ENCODE data around the gene RHOF. TPM values are rescaled to one million over a fixed set of nuclear protein-coding genes. Genes with fewer than 3 reads are reported as not detected.

Gene RHOF, protein sequence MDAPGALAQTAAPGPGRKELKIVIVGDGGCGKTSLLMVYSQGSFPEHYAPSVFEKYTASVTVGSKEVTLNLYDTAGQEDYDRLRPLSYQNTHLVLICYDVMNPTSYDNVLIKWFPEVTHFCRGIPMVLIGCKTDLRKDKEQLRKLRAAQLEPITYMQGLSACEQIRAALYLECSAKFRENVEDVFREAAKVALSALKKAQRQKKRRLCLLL
- 20.9 TPM for total RNA-seq
- long read RNA-seq, transcript RHOF-201 (5 exons, 3,009 nt), result major isoform, 32 of 61 reads
- long read RNA-seq, transcript RHOF-203 (4 exons, 1,485 nt), result minor isoform, 5 of 61 reads
- long read RNA-seq, partial matches to known transcripts, result 4 of 61 reads
- long read RNA-seq, other reads (novel, unspliced or antisense), result 16 of 61 reads

DNA sequence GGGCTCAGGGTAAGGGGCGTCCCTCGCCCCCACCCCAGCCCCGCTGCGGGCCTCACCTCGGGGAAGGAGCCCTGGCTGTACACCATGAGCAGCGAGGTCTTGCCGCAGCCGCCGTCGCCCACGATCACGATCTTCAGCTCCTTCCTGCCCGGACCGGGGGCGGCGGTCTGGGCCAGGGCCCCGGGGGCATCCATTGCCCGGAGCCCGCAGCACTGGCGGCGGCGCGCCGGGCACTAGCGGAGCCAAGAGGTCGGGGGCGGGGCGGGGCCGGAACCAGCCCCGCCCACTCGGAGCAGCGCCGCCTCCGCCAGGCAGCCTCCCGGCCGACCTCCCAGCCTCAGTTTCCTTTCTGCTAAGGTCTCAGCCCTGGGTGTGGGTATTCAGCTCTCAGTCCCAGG, at the start of gene RHOF:
RHOF (minus strand) TSS at position 249 of the 398 bp plus-strand sequence; CDS start at position 194, 55 bp downstream.
- no peak for DNase-seq (ENCODE audit: low spot score)
- intact Hi-C loops (cut with DNase I), result loop anchor here (10.0 kb wide), 1 partner anchor 231 kb away; the partner anchor contains the start of gene BCL7A

DNA sequence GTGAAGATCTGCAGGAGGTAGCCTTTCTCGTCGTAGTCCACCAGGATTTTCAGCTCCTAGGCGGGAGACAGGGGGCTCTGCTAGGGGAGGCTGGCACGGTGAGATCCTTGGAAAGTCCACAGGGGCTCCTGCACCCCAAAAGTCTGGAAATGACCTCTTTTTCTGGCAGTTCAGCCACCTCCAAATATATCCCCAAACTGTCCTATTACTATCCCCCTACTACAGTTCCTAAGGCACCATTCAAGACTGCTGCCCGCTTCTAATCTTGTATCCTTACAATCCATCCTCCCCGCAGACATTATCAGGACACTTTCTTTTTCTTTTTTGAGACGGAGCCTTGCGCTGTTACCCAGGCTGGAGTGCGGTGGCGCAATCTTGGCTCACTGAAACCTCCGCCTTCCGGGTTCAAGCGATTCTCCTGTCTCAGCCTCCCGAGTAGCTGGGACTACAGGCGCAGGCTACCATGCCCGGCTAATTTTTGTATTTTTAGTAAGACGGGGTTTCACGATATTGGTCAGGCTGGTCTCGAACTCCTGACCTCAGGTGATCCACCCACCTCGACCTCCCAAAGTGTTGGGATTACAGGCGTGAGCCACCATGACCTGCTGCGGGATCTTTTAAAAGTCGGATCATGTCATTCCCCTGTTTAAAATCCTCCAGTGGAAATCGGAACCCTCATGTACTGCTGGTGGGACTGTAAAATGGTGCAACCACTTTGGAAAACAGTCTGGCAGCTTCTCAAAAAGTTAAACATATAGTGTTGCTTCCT, 46.7 kb upstream of the RHOF start:
- no peak for DNase-seq (ENCODE audit: low spot score)
- intact Hi-C loops (cut with DNase I), result loop anchor here (2.0 kb wide), 1 partner anchor 49 kb away; the partner anchor contains the start of gene PSMD9

DNA sequence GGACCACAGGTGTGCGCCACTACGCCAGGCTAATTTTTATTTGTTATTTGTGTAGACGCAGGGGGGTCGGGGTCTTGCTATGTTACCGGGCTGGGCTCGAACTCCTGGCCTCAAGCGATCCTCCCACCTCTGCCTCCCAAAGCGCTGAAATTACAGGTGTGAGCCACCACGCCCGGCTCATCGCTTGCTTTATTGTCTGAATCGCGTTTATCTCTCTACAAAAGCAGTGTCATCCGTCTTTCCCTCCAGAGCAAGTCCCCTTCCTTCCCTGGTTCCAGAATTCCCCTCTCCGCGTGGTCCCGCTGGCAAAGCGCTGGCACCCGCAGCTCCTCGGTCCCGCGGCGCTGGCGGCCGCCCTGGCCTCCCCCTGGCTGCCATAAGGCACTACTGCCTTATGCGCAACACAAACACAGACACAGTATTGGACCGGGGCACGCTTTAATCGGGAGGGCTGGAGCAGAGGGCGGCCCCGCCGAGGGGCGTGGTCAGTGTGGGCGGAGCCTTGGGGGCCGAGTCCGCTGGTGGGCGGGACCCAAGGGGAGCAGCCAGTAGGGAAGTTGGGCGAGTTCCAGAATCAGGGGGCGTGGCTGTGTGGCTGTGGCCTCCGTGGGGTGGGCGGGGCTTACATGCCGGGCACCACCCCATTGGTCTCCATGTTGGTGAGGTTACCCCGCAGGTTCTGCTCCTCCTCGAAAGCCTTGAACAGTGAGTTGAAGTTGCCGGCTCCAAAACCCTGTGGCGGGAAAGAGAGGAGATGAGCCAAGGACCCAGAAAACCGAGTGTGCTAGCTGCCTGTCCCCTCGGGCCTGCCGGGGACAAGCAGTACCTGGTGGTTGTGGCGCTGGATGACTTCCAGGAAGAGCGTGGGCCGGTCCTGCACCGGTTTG, 45.9 kb upstream of the RHOF start:
- intact Hi-C loops (cut with DNase I), result loop anchor here (2.0 kb wide), 1 partner anchor 49 kb away; the partner anchor contains the start of gene PSMD9
- DNase-seq (ENCODE audit: low spot score), result peak; percentile 100

DNA sequence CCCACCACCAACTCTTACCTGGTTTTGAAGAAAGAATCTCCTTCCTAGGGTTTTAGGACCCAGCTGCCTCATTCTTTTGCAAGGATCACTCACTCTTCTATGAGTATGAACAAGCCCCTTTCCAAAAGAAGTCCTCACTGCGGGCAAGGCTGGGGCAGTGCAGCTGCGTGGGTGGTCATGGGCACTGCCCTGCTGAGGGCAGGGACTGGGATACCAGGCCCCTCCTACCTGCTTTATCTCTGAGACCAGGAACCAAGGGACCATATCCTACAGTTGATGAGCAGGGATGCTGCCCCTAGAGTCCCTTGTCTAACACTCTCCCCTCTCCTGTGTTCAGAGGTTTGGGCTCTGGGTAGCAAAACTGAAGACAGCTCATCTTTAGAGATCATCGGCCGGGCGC, 44.6 kb upstream of the RHOF start:
- no peak for DNase-seq (ENCODE audit: low spot score)
- intact Hi-C loops (cut with DNase I), result loop anchor here (2.0 kb wide), 1 partner anchor 51 kb away; the partner anchor contains the start of gene PSMD9

DNA sequence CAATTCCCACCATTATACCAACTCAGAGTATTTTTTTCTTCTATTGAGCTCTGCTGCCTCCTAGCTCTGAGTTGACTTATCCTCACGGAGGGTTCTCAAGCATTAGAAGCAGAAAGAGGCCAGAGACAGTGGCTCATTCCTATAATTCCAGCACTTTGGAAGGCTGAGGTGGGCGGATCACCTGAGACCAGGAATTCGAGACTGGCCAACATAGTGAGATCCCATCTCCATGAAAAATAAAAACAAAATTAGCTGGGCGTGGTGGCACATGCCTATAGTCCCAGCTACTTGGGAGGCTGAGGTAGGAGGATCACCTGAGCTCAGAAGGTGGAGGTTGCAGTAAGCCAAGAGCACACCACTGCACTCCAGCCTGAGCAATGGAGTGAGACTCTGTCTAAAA, 44.2 kb upstream of the RHOF start:
- no peak for DNase-seq (ENCODE audit: low spot score)
- intact Hi-C loops (cut with DNase I), result loop anchor here (2.0 kb wide), 1 partner anchor 51 kb away; the partner anchor contains the start of gene PSMD9

DNA sequence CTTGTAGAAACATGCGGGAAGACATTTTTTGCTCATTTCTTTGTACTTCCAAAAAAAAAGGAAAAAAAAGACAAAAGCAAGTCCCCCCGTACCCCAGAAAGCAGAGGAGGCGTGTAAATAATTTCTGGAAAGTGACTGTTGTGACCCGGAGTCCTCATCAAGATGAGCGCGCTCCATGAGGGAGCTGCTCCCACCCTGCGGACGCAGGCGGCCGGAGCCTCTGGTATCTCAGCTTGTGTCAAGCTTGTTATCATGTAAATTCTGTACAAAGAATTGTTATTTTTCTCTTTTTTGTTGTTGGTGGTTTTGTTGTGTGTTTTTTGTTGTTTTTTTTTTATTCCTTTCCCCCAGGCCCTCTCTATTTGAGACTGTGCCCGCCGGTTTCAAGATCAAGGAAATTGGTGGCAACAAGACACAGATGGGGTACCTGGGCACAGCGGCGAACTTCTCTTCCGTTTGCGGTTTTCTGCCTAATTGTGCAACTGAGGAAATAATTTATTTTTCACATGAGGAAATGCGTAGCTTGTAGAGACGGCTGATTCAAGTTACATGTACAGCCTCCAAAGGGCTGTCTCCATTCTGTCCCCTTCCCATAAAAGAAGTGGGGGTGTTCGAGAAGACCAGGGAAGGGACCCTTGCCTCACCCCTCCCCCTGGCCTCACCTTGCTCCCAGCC, 38.2 kb upstream of the RHOF start:
- intact Hi-C loops (cut with DNase I), result no loop called here
- no peak for DNase-seq (ENCODE audit: low spot score)

DNA sequence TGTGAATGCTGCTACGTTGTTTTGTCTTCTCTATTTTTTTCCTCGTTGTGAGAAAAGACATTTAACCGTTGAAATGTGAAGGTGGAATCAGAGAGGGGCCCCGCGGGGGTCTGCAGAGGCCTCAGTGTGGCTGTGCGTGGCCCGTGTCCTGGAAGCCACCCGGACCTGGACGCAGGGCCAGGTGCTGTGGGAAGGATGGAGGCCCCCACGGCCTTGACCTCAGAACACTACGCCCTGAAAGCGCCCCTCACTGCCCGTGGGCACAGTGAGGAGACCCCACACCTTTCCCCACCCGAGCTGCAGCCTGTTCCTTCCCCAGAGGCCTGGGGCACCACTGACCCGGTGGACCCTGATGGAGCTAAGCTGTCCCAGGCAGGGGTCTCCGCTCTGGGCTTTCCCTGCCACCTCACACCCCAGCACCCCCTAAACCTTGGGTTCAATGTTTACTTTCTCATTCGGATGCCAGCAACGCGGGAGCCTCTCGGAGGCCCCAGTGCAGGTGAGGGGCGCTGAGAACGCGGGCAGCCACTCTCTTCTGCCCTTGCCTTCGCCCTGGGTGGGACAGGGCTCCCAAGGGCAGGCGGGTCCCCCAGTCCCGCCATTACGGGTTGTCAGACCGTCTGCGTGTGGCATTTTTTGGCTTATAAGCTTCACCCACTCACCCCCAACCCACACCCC, 37.2 kb upstream of the RHOF start:
- intact Hi-C loops (cut with DNase I), result no loop called here
- no peak for DNase-seq (ENCODE audit: low spot score)

DNA sequence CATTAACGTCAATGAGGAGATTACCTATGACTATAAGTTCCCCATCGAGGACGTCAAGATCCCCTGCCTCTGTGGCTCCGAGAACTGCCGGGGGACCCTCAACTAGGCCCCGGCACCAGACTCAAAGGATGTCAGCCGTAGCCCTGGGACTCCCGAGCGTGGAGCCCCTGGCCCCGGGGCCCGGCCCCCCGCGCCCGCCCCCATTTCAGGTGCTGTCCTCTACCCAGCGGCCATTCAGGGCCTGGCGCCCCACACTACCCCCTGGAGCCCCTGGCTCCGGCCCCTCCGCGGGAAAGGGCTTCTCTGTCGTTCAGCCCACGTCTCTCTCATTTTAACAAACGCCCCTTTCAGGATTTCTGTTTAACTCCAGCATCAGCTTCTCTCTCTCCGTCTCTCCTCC, 36.6 kb upstream of the RHOF start:
- no peak for DNase-seq (ENCODE audit: low spot score)
- intact Hi-C loops (cut with DNase I), result no loop called here

DNA sequence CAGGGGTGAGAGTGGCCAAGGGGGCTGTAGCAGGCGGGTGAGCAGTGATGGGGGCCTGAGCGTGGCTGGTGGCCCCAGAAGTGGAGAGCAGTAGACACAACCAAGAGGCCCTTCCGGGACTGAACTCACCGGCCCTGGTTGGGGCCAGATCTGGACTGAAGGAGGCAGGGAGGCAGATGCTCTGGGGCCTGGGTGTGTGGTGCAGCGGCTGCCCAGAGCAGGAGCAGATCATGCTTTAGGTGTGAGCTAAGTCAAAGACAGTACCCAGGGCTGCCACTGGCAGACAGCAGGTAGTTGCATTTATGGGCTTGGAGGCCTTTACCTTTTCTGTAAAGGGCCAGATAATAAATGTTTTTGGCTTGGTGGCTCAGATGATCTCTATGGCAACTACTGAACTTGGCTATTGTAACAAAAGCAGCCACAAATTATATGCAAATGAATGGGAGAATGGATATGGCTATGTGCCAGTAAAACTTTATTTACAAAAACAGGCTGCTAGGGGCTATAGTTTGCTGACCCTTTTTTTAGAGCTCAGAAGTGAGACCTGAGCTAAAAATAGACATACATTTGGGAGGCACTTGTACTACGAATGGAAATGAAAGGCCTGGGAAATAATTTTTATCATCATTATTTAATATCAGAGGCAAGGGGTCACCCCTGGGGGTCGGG, 35.9 kb upstream of the RHOF start:
- DNase-seq (ENCODE audit: low spot score), result no peak
- intact Hi-C loops (cut with DNase I), result no loop called here

DNA sequence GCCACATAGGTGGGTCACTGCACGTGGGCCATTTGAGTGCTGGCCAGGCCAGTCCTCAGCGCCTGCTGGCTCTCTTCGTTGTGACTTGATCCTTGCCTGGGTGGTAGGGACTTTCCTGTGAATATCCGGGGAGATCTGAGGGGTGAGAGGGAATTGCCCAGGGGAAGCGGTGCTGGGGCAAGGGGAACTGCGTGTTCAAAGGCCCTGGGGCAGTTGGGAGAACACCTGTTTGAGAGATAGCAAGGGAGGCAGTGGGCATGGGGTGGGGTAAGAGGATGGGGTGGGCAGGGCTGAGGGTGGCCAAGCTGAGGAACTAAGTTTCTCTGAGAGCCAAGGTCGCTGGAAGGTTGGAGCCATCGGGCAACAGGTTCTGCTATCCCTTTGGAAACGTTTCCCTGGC, 35.3 kb upstream of the RHOF start:
- intact Hi-C loops (cut with DNase I), result no loop called here
- DNase-seq (ENCODE audit: low spot score), result no peak

DNA sequence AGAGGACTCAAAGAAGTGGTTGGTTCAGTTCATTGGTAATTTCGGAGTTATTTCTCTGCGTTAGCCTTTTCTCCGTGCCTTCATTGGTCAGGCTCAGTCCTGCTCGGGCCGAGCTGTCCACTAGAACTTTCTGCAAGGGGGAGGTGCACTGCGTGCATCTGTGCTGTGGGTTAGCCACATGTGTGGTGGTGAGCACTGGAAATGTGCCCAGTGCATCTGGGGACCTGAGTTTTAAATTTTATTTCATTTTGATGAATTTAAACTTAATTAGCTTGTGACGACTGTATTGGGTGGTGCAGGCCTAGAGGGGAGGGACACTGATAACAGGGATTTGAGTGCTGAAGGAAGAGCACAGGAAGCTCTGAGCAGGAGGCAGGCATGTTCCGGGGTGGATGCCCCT, 34.8 kb upstream of the RHOF start:
- DNase-seq (ENCODE audit: low spot score), result no peak
- intact Hi-C loops (cut with DNase I), result no loop called here

DNA sequence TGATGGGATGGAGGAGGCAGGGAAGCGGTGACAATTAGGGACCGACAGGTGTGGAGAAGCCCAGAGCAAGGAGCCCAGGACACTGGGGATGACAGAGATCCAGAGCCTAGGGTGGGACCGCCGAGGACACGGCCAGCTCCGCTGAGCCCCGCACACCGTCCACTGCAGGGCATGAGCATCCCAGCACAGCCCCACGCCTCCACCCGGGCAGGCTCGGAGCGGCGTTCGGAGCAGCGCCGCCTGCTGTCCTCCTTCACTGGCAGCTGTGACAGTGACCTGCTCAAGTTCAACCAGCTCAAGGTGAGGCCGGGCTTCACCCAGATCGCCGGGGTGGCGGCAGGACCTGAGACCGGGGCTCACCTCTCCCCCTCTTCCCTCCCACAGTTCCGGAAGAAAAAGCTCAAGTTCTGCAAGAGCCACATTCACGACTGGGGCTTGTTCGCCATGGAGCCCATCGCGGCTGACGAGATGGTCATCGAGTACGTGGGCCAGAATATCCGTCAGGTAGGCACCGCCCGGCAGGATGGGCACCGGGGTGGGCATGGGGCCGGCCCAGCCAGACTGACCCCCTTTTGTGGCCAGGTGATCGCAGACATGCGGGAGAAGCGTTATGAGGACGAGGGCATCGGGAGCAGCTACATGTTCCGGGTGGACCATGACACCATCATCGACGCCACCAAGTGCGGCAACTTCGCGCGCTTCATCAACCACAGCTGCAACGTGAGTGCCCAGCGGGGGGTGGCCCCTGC, 34.0 kb upstream of the RHOF start:
- intact Hi-C loops (cut with DNase I), result no loop called here

DNA sequence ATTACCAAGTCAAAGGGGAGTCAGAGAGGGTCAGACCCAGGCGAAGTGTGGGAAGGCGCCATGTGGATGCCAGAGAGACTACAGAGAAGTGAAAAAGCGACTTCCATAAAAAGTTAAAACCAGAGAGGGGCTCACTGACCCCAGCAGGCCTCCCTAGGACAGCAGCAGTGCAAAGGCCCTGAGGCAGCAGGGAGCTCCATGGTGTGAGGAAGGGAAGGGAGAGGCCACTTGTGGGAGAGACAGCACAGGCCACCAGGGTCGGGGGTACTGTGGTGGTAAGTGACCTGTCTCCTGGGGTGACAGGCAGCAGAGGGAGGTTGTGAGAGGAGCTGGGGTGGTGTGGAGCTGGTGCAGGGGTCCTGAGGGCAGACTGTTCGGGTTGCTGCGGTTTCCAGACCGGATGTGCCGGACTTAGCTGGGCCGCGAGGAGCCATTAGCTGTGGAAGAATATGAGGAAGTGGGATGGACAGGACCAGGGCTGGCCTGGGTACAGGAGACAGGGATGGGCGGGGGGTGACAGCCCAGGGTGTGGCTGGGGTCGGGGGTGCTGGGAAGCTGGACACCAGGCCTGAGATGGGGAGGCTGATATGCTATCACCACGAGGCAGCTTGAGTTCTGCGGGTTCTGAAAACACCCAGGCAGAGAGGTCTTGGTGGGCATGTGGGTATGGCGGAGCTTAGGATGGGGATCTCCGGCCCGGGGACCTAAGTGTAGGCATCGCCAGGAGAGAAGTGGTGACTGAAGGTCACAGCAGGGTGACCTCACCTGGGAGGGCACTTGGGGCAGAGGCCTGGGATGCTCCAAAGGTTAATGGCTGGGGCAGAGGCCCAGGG, 33.0 kb upstream of the RHOF start:
- intact Hi-C loops (cut with DNase I), result no loop called here
- DNase-seq (ENCODE audit: low spot score), result no peak

More for the DNA sequence above, 34.0 kb upstream of the RHOF start:
- no peak for DNase-seq (ENCODE audit: low spot score)

DNA sequence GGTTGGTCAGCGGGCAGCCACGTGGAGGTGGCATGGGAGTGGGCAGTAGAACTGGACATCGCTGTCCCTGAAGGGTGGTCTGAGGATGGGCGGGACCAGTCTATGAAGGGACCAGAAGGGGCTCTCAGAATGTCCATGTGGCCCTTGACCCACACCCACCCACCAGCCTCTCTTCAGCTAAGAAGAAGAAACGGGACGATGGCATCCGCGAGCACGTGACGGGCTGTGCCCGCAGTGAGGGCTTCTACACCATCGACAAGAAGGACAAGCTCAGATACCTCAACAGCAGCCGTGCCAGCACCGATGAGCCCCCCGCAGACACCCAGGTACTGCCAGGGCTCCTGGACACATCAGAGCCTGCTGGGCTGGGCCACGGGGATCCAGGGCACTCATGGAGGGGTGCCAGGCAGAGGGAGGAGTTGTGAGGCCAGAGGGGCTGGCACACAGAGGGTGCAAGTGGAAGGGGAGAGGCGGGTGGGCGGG, 31.6 kb upstream of the RHOF start:
- no peak for DNase-seq (ENCODE audit: low spot score)
- intact Hi-C loops (cut with DNase I), result no loop called here

DNA sequence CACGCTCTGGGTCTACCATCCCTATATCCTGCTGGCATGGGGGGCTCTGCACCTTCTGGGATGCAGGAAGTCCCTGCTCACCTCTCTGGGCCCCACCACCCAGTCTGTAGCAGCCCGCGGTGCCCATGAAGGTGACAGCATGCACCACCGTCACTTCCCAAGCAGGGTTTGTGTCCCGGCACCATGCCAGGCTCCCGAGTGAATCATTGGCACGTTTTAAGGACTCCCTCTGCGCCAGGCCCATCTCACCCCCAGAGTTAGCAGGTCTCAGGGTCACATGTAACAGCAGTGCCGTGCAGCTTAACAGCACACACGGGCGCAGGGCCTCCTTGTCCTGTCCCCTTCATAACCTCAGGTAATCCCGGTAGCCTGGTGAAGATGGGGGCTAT, 30.2 kb upstream of the RHOF start:
- intact Hi-C loops (cut with DNase I), result no loop called here
- no peak for DNase-seq (ENCODE audit: low spot score)

DNA sequence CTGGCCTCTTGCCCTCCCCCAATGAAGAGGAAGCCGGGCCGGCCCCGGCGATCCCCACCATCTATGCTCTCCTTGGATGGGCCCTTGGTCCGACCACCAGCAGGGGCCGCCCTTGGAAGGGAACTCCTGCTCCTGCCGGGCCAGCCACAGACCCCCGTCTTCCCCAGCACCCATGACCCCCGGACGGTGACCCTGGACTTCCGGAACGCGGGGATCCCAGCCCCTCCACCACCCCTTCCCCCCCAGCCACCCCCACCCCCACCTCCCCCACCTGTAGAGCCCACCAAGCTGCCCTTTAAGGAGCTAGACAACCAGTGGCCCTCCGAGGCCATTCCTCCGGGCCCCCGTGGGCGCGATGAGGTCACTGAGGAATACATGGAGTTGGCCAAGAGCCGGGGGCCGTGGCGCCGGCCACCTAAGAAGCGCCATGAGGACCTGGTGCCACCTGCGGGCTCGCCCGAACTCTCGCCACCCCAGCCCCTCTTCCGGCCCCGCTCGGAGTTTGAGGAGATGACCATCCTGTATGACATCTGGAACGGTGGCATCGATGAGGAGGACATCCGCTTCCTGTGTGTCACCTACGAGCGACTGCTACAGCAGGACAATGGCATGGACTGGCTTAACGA, 29.7 kb upstream of the RHOF start:
- DNase-seq (ENCODE audit: low spot score), result no peak
- intact Hi-C loops (cut with DNase I), result no loop called here
